Naive thymus-derived CD4-positive, alpha-beta T cell (primary cell): ENCODE results near the gene NKAIN2. TPM values are rescaled to one million over a fixed set of nuclear protein-coding genes. Genes with fewer than 3 reads are reported as not detected.

Experiments used
- ATAC-seq: fragments of 150-1000 bp; cut with Tn5 transposase; 2 replicates; pipeline ENCODE4 v1.10.0; 2021; ENCODE audit warnings: mild to moderate bottlenecking, moderate library complexity
- CTCF ChIA-PET: fragments of 350-600 bp; sonication (Branson Sonifier 250); formaldehyde crosslinking; loops from one replicate; lab custom pipeline; 2021; ENCODE audit warnings: antibody characterized with exemption; lab: Charles Lee
- POLR2A ChIA-PET: fragments of 350-600 bp; sonication (Branson Sonifier 250); formaldehyde crosslinking; loops from one replicate; lab custom pipeline; 2021; ENCODE audit warnings: antibody characterized with exemption, inconsistent platforms; lab: Charles Lee
- DNase-seq, 9 donors: peaks; one replicate each; pipeline versions ENCODE4 v3.0.0 to v3.0.0-alpha.2; 2020 to 2022; ENCODE audit warnings: mixed read lengths in 1 of 9
- H3K27ac ChIP-seq: one replicate; pipeline ENCODE4 v1.7.0; 2013; ENCODE audit warnings: mild to moderate bottlenecking, low read depth, low read length, moderate library complexity
- H3K27me3 ChIP-seq, 2 donors: one replicate each; pipeline ENCODE4 v1.7.0; 2013; ENCODE audit warnings: low read length in 2 of 2, mild to moderate bottlenecking in 2 of 2, moderate library complexity in 2 of 2; ENCODE audit not compliant: control insufficient read depth in 2 of 2, insufficient read depth in 2 of 2
- H3K36me3 ChIP-seq, 3 experiments: 1 replicate in 2 of 3; 2 replicates in 1 of 3; pipeline ENCODE4 v1.7.0; 2013; ENCODE audit warnings: low read length in 3 of 3, mild to moderate bottlenecking in 3 of 3, moderate library complexity in 1 of 3; ENCODE audit not compliant: insufficient read depth in 3 of 3, control insufficient read depth in 2 of 3
- H3K4me1 ChIP-seq, 2 donors: one replicate each; pipeline ENCODE4 v1.7.0; 2013; ENCODE audit warnings: low read length in 2 of 2, mild to moderate bottlenecking in 2 of 2, moderate library complexity in 1 of 2; ENCODE audit not compliant: control insufficient read depth in 2 of 2, insufficient read depth in 2 of 2
- H3K4me3 ChIP-seq: 2 replicates; pipeline ENCODE4 v1.7.0; 2013; ENCODE audit warnings: mild to moderate bottlenecking, low read length
- H3K9me3 ChIP-seq, 3 experiments: 1 replicate in 2 of 3; 2 replicates in 1 of 3; pipeline ENCODE4 v1.7.0; 2013; ENCODE audit warnings: low read length in 3 of 3; ENCODE audit not compliant: control insufficient read depth in 2 of 3
- H3K27ac Mint-ChIP-seq, 9 donors: one replicate each; pipeline ENCODE4 v1.8.0; 2020 to 2022; ENCODE audit warnings: mixed read lengths in 9 of 9, mild to moderate bottlenecking in 8 of 9, moderate library complexity in 5 of 9, inconsistent platforms in 2 of 9
- H3K27me3 Mint-ChIP-seq, 5 donors: one replicate each; pipeline ENCODE4 v1.8.0; 2021 to 2022; ENCODE audit warnings: mixed read lengths in 5 of 5, mild to moderate bottlenecking in 1 of 5
- H3K36me3 Mint-ChIP-seq, 5 donors: one replicate each; pipeline ENCODE4 v1.8.0; 2020 to 2022; ENCODE audit warnings: mixed read lengths in 5 of 5, mild to moderate bottlenecking in 3 of 5, inconsistent platforms in 1 of 5
- H3K4me1 Mint-ChIP-seq, 7 donors: one replicate each; pipeline ENCODE4 v1.8.0; 2020 to 2022; ENCODE audit warnings: mixed read lengths in 7 of 7, mild to moderate bottlenecking in 3 of 7, inconsistent platforms in 1 of 7
- H3K4me3 Mint-ChIP-seq, 10 donors: one replicate each; pipeline ENCODE4 v1.8.0; 2020 to 2022; ENCODE audit warnings: mild to moderate bottlenecking in 10 of 10, mixed read lengths in 10 of 10, moderate library complexity in 6 of 10, inconsistent platforms in 2 of 10
- H3K9me3 Mint-ChIP-seq, 11 donors: one replicate each; pipeline ENCODE4 v1.8.0; 2020 to 2022; ENCODE audit warnings: mixed read lengths in 11 of 11, mild to moderate bottlenecking in 4 of 11, inconsistent platforms in 1 of 11, moderate library complexity in 1 of 11
- intact Hi-C, 2 donors: fragments of 100-400 bp; cut with micrococcal nuclease; formaldehyde crosslinking; loops; one replicate each; pipeline ENCODE4 v1.15.1; 2023
- polyA plus RNA-seq, 2 donors: library from polyadenylated mRNA; unstranded; fragments of 300-500 nt; fragmentation: Illumina TruSeq; gene quantifications; one replicate each; pipeline ENCODE4 v1.2.3, GENCODE V29; 2021
- total RNA-seq, 6 experiments: library from RNA in 5 of 6; stranded (reverse) in 5 of 6; gene quantifications; 1 replicate in 5 of 6; 2 replicates in 1 of 6; pipeline ENCODE4 v1.2.3 and lab custom pipeline; 2021 to 2026

Gene NKAIN2
- total and polyA plus RNA-seq, 7 experiments from 2014 or later: 0.21 to 2.9 TPM; not detected in 5

GRCh38 chr6:124496334-124496733 is 692.7 kb downstream of the NKAIN2 start:
- no peaks in the 10 kb centered on the region for H3K36me3 Mint-ChIP-seq
- H3K9me3 Mint-ChIP-seq: peaks cover 0 to 5% (median 0%) of the 10 kb centered on the region in 11 donors
- H3K27me3 ChIP-seq: no peaks in the 10 kb centered on the region
- DNase-seq: no peak
- ATAC-seq: no peak
- H3K27ac Mint-ChIP-seq: no peak overlapping the region
- no peaks in the 10 kb centered on the region for H3K9me3 ChIP-seq
- no peak overlapping the region for H3K27ac ChIP-seq
- ChIA-PET CTCF (no interaction called here), POLR2A (no interaction called here)
- H3K4me1 Mint-ChIP-seq: no peaks in the 10 kb centered on the region
- H3K36me3 ChIP-seq: no peaks in the 10 kb centered on the region
- H3K4me3 ChIP-seq: no peak overlapping the region
- intact Hi-C loops: no loop called here
- no peaks in the 10 kb centered on the region for H3K27me3 Mint-ChIP-seq
- H3K4me1 ChIP-seq: no peaks in the 10 kb centered on the region
- no peak overlapping the region for H3K4me3 Mint-ChIP-seq

- no peaks in the 10 kb centered on the region for H3K36me3 Mint-ChIP-seq
- no peaks in the 10 kb centered on the region for H3K27me3 ChIP-seq
- no peaks in the 10 kb centered on the region for H3K9me3 ChIP-seq
- no peaks in the 10 kb centered on the region for H3K4me1 Mint-ChIP-seq
- H3K4me3 Mint-ChIP-seq: no peak overlapping the region
- H3K36me3 ChIP-seq: no peaks in the 10 kb centered on the region
- H3K27me3 Mint-ChIP-seq: no peaks in the 10 kb centered on the region
- no peak overlapping the region for H3K4me3 ChIP-seq
- ATAC-seq (no peak), DNase-seq (no peak)
- H3K9me3 Mint-ChIP-seq: peaks cover 0 to 7% (median 0%) of the 10 kb centered on the region in 11 donors
- intact Hi-C loops: no loop called here
- CTCF ChIA-PET: no interaction called here
- no peak overlapping the region for H3K27ac Mint-ChIP-seq
- H3K4me1 ChIP-seq: no peaks in the 10 kb centered on the region
- POLR2A ChIA-PET: no interaction called here
- no peak overlapping the region for H3K27ac ChIP-seq
These were observed 708.8 kb downstream of the NKAIN2 start for GRCh38 chr6:124512431-124512830.

- peaks cover 0 to 4% (median 0%) of the 10 kb centered on the region in 11 donors for H3K9me3 Mint-ChIP-seq
These were observed 713.7 kb downstream of the NKAIN2 start for GRCh38 chr6:124517339-124517738.

GRCh38 chr6:124520514-124520913 is 716.8 kb downstream of the NKAIN2 start:
- DNase-seq (no peak), ATAC-seq (no peak)
- H3K4me3 Mint-ChIP-seq: no peak overlapping the region
- Histone ChIP-seq H3K27ac (no peak overlapping the region), H3K4me1 (no peaks in the 10 kb centered on the region), H3K4me3 (no peak overlapping the region), H3K27me3 (no peaks in the 10 kb centered on the region), H3K9me3 (no peaks in the 10 kb centered on the region), H3K36me3 (no peaks in the 10 kb centered on the region)
- ChIA-PET POLR2A (no interaction called here), CTCF (no interaction called here)
- no peak overlapping the region for H3K27ac Mint-ChIP-seq
- H3K36me3 Mint-ChIP-seq: no peaks in the 10 kb centered on the region
- intact Hi-C loops: no loop called here
- no peaks in the 10 kb centered on the region for H3K27me3 Mint-ChIP-seq
- peaks cover 0 to 3% (median 0%) of the 10 kb centered on the region in 11 donors for H3K9me3 Mint-ChIP-seq
- H3K4me1 Mint-ChIP-seq: no peaks in the 10 kb centered on the region

More at GRCh38 chr6:124517339-124517738, 713.7 kb downstream of the NKAIN2 start:
- intact Hi-C loops: no loop called here
- no peak for DNase-seq
- Histone ChIP-seq H3K4me1 (no peaks in the 10 kb centered on the region), H3K9me3 (no peaks in the 10 kb centered on the region), H3K4me3 (no peak overlapping the region), H3K27ac (no peak overlapping the region), H3K27me3 (no peaks in the 10 kb centered on the region), H3K36me3 (no peaks in the 10 kb centered on the region)
- Mint-ChIP-seq H3K4me1 (no peaks in the 10 kb centered on the region), H3K4me3 (no peak overlapping the region), H3K36me3 (no peaks in the 10 kb centered on the region), H3K27ac (no peak overlapping the region), H3K27me3 (no peaks in the 10 kb centered on the region)
- ATAC-seq: no peak
- ChIA-PET POLR2A (no interaction called here), CTCF (interaction anchor here (0.7 kb wide), 1 partner anchor 394 kb away, joined by 3 read pairs; no protein-coding TSS in a partner anchor)

GRCh38 chr6:124522335-124522734 is 718.7 kb downstream of the NKAIN2 start:
- Histone ChIP-seq H3K36me3 (no peaks in the 10 kb centered on the region), H3K4me1 (no peaks in the 10 kb centered on the region), H3K9me3 (no peaks in the 10 kb centered on the region), H3K4me3 (no peak overlapping the region), H3K27ac (no peak overlapping the region), H3K27me3 (no peaks in the 10 kb centered on the region)
- Mint-ChIP-seq H3K9me3 (peaks cover 0 to 3% (median 0%) of the 10 kb centered on the region in 11 donors), H3K4me1 (no peaks in the 10 kb centered on the region), H3K4me3 (no peak overlapping the region), H3K27ac (no peak overlapping the region), H3K36me3 (no peaks in the 10 kb centered on the region), H3K27me3 (no peaks in the 10 kb centered on the region)
- POLR2A ChIA-PET: no interaction called here
- DNase-seq (no peak), ATAC-seq (no peak)
- CTCF ChIA-PET: no interaction called here
- intact Hi-C loops: no loop called here

GRCh38 chr6:124524491-124525200 is 721.0 kb downstream of the NKAIN2 start:
- H3K4me3 ChIP-seq: no peak overlapping the region
- no peak overlapping the region for H3K27ac ChIP-seq
- no peaks in the 10 kb centered on the region for H3K4me1 ChIP-seq
- peaks cover 0 to 3% (median 0%) of the 10 kb centered on the region in 11 donors for H3K9me3 Mint-ChIP-seq
- no peaks in the 10 kb centered on the region for H3K9me3 ChIP-seq
- no peak overlapping the region for H3K27ac Mint-ChIP-seq
- intact Hi-C loops: no loop called here
- no peak for ATAC-seq
- H3K27me3 ChIP-seq: no peaks in the 10 kb centered on the region
- CTCF ChIA-PET: no interaction called here
- H3K4me1 Mint-ChIP-seq: no peaks in the 10 kb centered on the region
- no peaks in the 10 kb centered on the region for H3K27me3 Mint-ChIP-seq
- H3K36me3 ChIP-seq: no peaks in the 10 kb centered on the region
- H3K4me3 Mint-ChIP-seq: no peak overlapping the region
- no peaks in the 10 kb centered on the region for H3K36me3 Mint-ChIP-seq
- POLR2A ChIA-PET: no interaction called here
- DNase-seq: no peak

GRCh38 chr6:124530926-124531325 is 727.3 kb downstream of the NKAIN2 start:
- Histone ChIP-seq H3K9me3 (no peaks in the 10 kb centered on the region), H3K36me3 (no peaks in the 10 kb centered on the region), H3K27ac (no peak overlapping the region), H3K27me3 (no peaks in the 10 kb centered on the region), H3K4me3 (no peak overlapping the region), H3K4me1 (no peaks in the 10 kb centered on the region)
- H3K36me3 Mint-ChIP-seq: no peaks in the 10 kb centered on the region
- H3K4me3 Mint-ChIP-seq: no peak overlapping the region
- no peak for DNase-seq
- intact Hi-C loops: no loop called here
- H3K9me3 Mint-ChIP-seq: peaks cover 0 to 2% (median 0%) of the 10 kb centered on the region in 11 donors
- no peaks in the 10 kb centered on the region for H3K27me3 Mint-ChIP-seq
- POLR2A ChIA-PET: no interaction called here
- CTCF ChIA-PET: no interaction called here
- no peak overlapping the region for H3K27ac Mint-ChIP-seq
- H3K4me1 Mint-ChIP-seq: no peaks in the 10 kb centered on the region
- ATAC-seq: peak; percentile 20
